ENCODE data around the gene VPS8.
"Not testable (repeated sequence)": the region's sequence is repeated elsewhere in the genome, so short reads cannot be mapped to it uniquely, and the experiment has no call there.

Gene VPS8

DNA sequence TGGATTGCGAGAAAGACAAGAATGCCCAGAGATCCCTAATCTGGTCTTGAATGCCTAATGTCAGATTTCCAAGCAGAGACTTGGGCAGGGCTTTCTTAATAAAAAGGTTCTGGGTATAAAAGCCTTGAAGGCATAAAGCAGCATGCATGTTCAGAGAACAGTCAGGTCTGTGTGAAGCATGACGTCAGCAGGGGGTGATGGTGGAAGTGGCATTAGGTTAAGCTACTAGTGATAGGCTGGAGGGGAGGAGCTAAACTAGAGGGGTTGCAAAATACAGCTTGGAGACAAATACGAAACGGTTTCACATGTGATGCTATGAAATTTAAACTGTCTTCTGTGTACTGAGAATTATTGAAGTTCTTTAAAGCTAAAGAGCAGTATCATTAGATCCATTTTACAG lies 125.6 kb downstream of the VPS8 start:
- H3K9me3 ChIP-seq (ENCODE audit: control insufficient read depth in 1 of 2, low read length in 2 of 2): no peaks in the 10 kb centered on the region
- H3K36me3 ChIP-seq (ENCODE audit: control insufficient read depth in 1 of 2, insufficient read depth in 2 of 2, low read length in 2 of 2): peaks cover 11 to 41% of the 10 kb centered on the region in 2 donors
- H3K4me1 ChIP-seq (ENCODE audit: control insufficient read depth in 1 of 2, insufficient read depth in 2 of 2, low read length in 2 of 2): no peaks in the 10 kb centered on the region
- H3K27ac ChIP-seq (ENCODE audit: low read length): no peak overlapping the region
- no peak overlapping the region for H3K4me3 ChIP-seq (ENCODE audit: low read depth in 1 of 2, low read length in 2 of 2)
- H3K27me3 ChIP-seq (ENCODE audit: low read depth, low read length): no peaks in the 10 kb centered on the region

DNA sequence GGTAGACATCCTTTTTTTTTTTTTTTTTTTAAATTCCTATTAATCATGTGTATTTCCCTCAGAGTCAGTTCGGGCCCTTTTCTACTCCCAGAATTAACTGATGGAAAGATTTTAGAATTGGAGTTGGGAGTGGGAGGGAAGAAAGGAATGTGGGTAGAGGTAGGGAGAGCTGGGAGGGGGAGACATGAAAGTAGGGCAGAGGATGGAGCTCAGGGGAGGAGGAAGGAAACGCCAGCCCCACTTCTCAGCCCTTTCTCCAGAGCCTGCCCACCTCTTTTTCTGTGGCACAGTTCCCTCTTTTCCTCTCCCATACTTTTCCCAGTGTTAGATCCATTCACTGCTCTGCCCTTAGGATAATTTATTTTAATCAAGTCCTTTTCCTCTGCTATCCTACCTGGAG lies 129.4 kb downstream of the VPS8 start:
- Histone ChIP-seq H3K9me3 (ENCODE audit: control insufficient read depth in 1 of 2, low read length in 2 of 2) (no peaks in the 10 kb centered on the region), H3K27me3 (ENCODE audit: low read depth, low read length) (no peaks in the 10 kb centered on the region), H3K27ac (ENCODE audit: low read length) (no peak overlapping the region), H3K4me1 (ENCODE audit: control insufficient read depth in 1 of 2, insufficient read depth in 2 of 2, low read length in 2 of 2) (no peaks in the 10 kb centered on the region), H3K4me3 (ENCODE audit: low read depth in 1 of 2, low read length in 2 of 2) (no peak overlapping the region), H3K36me3 (ENCODE audit: control insufficient read depth in 1 of 2, insufficient read depth in 2 of 2, low read length in 2 of 2) (peaks cover 25 to 46% of the 10 kb centered on the region in 2 donors)

DNA sequence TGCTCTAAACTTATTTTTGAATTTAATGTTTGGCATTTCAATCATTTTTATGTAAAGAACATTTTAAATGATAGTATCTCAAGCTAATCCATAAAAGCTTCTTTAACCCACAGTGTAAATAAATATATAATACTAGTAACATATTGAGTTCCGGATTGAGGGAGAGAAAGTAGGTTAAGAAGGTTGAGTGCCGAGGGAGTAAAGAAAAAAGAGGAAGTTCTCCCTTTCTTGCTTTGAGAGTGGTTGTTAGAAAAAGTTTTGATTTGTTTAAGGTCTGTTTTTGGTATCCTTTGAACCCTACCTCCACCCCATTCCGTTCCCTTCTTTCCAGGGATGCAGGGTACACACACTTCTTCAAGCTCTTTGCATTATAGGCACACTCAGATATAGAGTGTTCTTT lies 130.8 kb downstream of the VPS8 start:
- no peaks in the 10 kb centered on the region for H3K27me3 ChIP-seq (ENCODE audit: low read depth, low read length)
- no peaks in the 10 kb centered on the region for H3K9me3 ChIP-seq (ENCODE audit: control insufficient read depth in 1 of 2, low read length in 2 of 2)
- H3K27ac ChIP-seq (ENCODE audit: low read length): no peak overlapping the region
- no peak overlapping the region for H3K4me3 ChIP-seq (ENCODE audit: low read depth in 1 of 2, low read length in 2 of 2)
- H3K4me1 ChIP-seq (ENCODE audit: control insufficient read depth in 1 of 2, insufficient read depth in 2 of 2, low read length in 2 of 2): no peaks in the 10 kb centered on the region
- peaks cover 16 to 38% of the 10 kb centered on the region in 2 donors for H3K36me3 ChIP-seq (ENCODE audit: control insufficient read depth in 1 of 2, insufficient read depth in 2 of 2, low read length in 2 of 2)

DNA sequence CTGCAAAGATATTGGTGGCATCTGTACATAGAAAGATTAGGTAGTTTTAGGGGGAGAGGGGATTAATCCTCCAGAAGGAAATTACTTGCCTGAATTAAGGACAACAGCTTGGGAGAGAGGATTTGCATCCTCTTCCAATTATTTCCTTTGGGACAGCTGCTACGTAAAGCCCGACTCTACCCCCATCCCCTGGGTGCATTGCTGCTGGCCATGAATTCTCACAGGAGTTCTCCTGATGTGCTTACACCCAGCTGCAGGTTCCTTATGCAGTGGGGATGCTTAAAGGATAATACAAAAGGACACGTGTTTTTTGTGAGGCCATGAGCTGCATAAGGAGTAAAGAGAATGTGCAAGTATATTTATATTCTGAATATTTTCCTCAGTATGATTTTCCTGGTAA lies 132.3 kb downstream of the VPS8 start:
- H3K4me1 ChIP-seq (ENCODE audit: control insufficient read depth in 1 of 2, insufficient read depth in 2 of 2, low read length in 2 of 2): no peaks in the 10 kb centered on the region
- H3K27ac ChIP-seq (ENCODE audit: low read length): no peak overlapping the region
- H3K4me3 ChIP-seq (ENCODE audit: low read depth in 1 of 2, low read length in 2 of 2): no peak overlapping the region
- peaks cover 13 to 26% of the 10 kb centered on the region in 2 donors for H3K36me3 ChIP-seq (ENCODE audit: control insufficient read depth in 1 of 2, insufficient read depth in 2 of 2, low read length in 2 of 2)
- no peaks in the 10 kb centered on the region for H3K9me3 ChIP-seq (ENCODE audit: control insufficient read depth in 1 of 2, low read length in 2 of 2)
- H3K27me3 ChIP-seq (ENCODE audit: low read depth, low read length): no peaks in the 10 kb centered on the region

DNA sequence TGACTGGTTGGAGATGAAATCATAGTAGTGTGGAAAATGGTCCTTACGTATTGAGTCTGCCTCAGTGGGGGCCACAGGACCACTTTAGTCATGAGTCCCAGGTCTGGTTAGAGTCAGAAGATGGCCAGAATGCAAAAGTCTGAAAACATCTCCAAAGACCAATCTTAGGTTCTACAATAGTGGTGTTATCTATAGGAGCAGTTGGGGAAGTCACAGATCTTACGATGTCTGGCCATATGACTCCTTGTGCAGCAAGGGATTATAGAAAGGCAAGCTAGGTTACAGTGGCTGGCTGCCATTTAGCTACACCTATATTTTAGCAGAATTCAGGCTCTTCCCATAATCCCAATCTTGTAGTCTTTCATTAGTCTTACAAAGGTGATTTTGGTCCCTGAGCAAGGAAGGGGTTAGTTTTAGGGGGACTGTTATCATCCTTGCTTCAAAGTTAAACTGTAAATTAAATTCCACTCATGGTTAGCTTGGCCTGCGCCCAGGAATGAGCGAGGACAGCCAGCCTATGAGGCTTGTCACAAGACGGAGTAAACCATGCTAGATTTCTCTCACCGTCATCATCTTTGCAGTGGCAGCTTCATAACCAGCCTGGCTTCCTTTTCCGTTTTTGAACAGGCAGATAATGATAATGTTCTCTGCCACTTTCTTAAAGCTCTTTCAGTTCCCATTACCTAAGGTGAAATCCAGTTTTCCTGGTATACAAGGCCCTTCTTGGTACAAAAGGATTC lies 134.1 kb downstream of the VPS8 start:
- Histone ChIP-seq H3K36me3 (ENCODE audit: control insufficient read depth in 1 of 2, insufficient read depth in 2 of 2, low read length in 2 of 2) (peaks cover 13 to 14% of the 10 kb centered on the region in 2 donors), H3K9me3 (ENCODE audit: control insufficient read depth in 1 of 2, low read length in 2 of 2) (no peaks in the 10 kb centered on the region), H3K4me3 (ENCODE audit: low read depth in 1 of 2, low read length in 2 of 2) (no peak overlapping the region), H3K4me1 (ENCODE audit: control insufficient read depth in 1 of 2, insufficient read depth in 2 of 2, low read length in 2 of 2) (no peaks in the 10 kb centered on the region), H3K27me3 (ENCODE audit: low read depth, low read length) (no peaks in the 10 kb centered on the region), H3K27ac (ENCODE audit: low read length) (no peak overlapping the region)

DNA sequence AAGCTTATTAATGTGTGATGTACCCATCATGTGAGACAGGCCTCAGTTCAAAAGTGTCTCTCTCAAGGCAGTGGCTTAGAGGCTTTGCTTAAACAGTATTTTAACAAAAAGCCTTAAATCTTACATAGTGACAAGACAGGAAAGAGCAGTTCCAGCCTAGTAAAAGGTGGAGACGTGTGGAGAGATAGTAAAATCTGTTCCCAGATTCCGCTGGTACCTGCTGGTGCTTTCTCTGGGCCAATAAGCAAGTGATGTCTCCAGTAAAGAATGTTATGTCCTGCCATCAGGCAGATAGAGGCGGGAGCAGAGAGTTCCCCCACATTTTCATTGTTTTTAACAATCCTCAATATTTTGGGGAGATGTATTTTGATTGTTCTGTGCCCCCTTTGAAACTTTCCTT lies 135.0 kb downstream of the VPS8 start:
- Histone ChIP-seq H3K36me3 (ENCODE audit: control insufficient read depth in 1 of 2, insufficient read depth in 2 of 2, low read length in 2 of 2) (peaks cover 11 to 14% of the 10 kb centered on the region in 2 donors), H3K27me3 (ENCODE audit: low read depth, low read length) (no peaks in the 10 kb centered on the region), H3K27ac (ENCODE audit: low read length) (no peak overlapping the region), H3K9me3 (ENCODE audit: control insufficient read depth in 1 of 2, low read length in 2 of 2) (no peaks in the 10 kb centered on the region), H3K4me1 (ENCODE audit: control insufficient read depth in 1 of 2, insufficient read depth in 2 of 2, low read length in 2 of 2) (no peaks in the 10 kb centered on the region), H3K4me3 (ENCODE audit: low read depth in 1 of 2, low read length in 2 of 2) (no peak overlapping the region)

DNA sequence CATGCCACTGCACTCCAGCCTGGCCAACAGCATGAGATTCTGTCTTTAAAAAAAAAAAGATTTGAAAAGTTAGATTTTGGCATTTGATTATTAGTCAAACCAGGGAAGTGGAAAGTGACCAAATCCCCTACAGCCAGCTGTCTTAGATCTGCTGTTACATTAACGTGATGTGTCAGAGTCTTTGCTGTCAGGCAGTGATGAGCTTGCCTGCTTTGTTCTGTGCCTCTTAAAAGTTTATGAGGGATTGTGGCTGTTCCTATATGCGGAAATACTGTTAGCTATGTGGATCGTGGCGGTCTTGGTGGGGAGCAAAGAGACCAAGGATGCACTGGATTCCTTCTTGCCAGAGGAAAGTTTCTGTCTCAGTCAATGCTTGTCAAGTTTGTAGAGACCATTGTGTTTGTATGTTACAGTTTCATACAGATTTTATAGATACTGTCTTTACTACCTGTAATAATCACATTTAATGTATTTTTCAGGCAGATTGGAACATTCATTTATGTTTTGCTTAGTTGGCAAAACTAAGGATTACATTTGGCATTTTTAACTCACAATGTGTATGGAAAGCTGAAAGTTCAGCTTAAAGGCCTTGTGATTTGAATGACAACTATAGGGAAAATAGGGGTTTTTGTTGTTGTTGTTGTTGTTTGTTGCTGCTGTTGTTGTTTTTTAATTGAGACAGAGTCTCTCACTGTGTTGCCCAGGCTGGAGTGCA lies 137.4 kb downstream of the VPS8 start:
- no peaks in the 10 kb centered on the region for H3K27me3 ChIP-seq (ENCODE audit: low read depth, low read length)
- H3K4me3 ChIP-seq (ENCODE audit: low read depth in 1 of 2, low read length in 2 of 2): no peak overlapping the region
- H3K9me3 ChIP-seq (ENCODE audit: control insufficient read depth in 1 of 2, low read length in 2 of 2): no peaks in the 10 kb centered on the region
- no peak overlapping the region for H3K27ac ChIP-seq (ENCODE audit: low read length)
- peaks cover 1 to 13% of the 10 kb centered on the region in 2 donors for H3K36me3 ChIP-seq (ENCODE audit: control insufficient read depth in 1 of 2, insufficient read depth in 2 of 2, low read length in 2 of 2)
- H3K4me1 ChIP-seq (ENCODE audit: control insufficient read depth in 1 of 2, insufficient read depth in 2 of 2, low read length in 2 of 2): no peaks in the 10 kb centered on the region

DNA sequence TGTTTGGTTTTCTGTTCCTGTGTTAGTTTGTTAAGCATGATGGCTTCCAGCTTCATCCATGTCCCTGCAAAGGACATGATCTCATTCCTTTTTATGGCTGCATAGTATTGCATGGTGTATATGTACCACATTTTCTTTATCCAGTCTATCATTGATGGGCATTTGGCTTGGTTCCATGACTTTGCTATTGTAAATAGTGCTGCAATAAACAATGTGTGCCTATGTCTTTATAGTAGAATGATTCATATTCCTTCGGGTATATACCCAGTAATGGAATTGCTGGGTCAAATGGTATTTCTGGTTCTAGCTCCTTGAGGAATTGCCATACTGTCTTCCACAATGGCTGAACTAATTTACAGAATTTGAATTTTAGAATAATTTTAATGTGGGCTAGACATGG lies 138.8 kb downstream of the VPS8 start:
- not testable (repeated sequence) for H3K4me3 ChIP-seq (ENCODE audit: low read depth in 1 of 2, low read length in 2 of 2); H3K36me3 ChIP-seq (ENCODE audit: control insufficient read depth in 1 of 2, insufficient read depth in 2 of 2, low read length in 2 of 2); H3K27ac ChIP-seq (ENCODE audit: low read length); H3K4me1 ChIP-seq (ENCODE audit: control insufficient read depth in 1 of 2, insufficient read depth in 2 of 2, low read length in 2 of 2); H3K9me3 ChIP-seq (ENCODE audit: control insufficient read depth in 1 of 2, low read length in 2 of 2); H3K27me3 ChIP-seq (ENCODE audit: low read depth, low read length)

DNA sequence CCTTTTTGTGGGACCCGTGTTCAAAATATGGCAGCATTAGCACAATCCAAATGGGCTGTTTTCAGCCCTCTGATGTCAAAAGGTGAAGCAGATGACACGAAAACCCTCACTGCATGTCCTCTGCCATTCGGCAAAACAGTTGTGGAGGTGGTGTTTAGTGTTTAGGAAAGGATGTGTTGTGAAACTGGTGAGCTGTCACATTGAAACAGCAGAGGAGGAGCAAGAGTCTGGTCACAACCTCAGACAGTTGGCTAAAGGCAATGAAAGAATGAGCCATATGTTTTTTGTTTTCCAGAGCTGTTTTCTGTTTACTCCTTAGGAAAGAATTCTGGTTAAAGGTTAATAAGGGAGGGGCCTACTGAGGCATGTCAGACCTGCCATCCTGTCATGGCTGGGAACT lies 140.7 kb downstream of the VPS8 start:
- Histone ChIP-seq H3K4me3 (ENCODE audit: low read depth in 1 of 2, low read length in 2 of 2) (no peak overlapping the region), H3K27ac (ENCODE audit: low read length) (no peak overlapping the region), H3K27me3 (ENCODE audit: low read depth, low read length) (no peaks in the 10 kb centered on the region), H3K9me3 (ENCODE audit: control insufficient read depth in 1 of 2, low read length in 2 of 2) (no peaks in the 10 kb centered on the region), H3K4me1 (ENCODE audit: control insufficient read depth in 1 of 2, insufficient read depth in 2 of 2, low read length in 2 of 2) (no peaks in the 10 kb centered on the region), H3K36me3 (ENCODE audit: control insufficient read depth in 1 of 2, insufficient read depth in 2 of 2, low read length in 2 of 2) (peaks cover 2 to 4% of the 10 kb centered on the region in 2 donors)

DNA sequence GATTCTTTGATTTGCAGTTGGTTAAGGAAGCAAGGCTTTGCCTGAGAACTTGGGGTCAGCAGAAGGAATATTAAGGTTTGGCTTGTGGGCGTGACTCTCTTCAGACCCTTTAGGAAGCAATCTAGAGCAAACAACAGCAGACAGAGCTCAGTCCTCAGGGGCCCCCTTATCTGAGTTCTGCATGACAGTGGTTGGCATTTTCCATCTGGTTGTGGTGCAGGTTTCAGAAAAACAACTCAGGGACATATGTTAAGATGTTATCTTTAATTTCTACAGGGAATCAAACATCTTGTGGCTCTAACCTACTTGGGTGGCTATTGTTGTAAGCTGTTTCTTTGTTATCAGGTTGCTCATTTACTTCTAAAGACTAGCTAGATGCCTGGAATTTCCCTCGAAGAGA lies 141.4 kb downstream of the VPS8 start:
- H3K27ac ChIP-seq (ENCODE audit: low read length): no peak overlapping the region
- peaks cover 9 to 11% of the 10 kb centered on the region in 2 donors for H3K36me3 ChIP-seq (ENCODE audit: control insufficient read depth in 1 of 2, insufficient read depth in 2 of 2, low read length in 2 of 2)
- no peaks in the 10 kb centered on the region for H3K9me3 ChIP-seq (ENCODE audit: control insufficient read depth in 1 of 2, low read length in 2 of 2)
- no peaks in the 10 kb centered on the region for H3K4me1 ChIP-seq (ENCODE audit: control insufficient read depth in 1 of 2, insufficient read depth in 2 of 2, low read length in 2 of 2)
- H3K4me3 ChIP-seq (ENCODE audit: low read depth in 1 of 2, low read length in 2 of 2): no peak overlapping the region
- no peaks in the 10 kb centered on the region for H3K27me3 ChIP-seq (ENCODE audit: low read depth, low read length)

DNA sequence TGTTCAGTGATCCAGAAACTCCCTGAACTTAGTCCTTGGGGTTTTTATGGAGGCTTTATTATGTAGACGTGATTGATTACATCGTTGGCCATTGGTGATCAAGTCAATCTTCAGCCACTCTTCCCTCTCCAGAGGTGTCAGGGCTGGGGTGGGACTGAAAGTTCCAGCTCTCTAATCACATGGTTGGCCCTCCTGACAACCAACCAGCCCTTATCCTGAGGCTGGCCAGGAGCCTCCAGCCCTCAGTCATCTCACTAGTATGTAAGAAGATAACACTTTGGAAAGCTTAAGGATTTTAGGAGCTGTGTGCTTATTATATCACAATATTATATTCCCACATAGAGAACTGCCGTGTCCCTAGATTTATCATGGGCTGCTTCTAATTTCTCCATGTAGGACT lies 142.3 kb downstream of the VPS8 start:
- Histone ChIP-seq H3K27me3 (ENCODE audit: low read depth, low read length) (no peaks in the 10 kb centered on the region), H3K27ac (ENCODE audit: low read length) (no peak overlapping the region), H3K36me3 (ENCODE audit: control insufficient read depth in 1 of 2, insufficient read depth in 2 of 2, low read length in 2 of 2) (peaks cover 10 to 14% of the 10 kb centered on the region in 2 donors), H3K4me1 (ENCODE audit: control insufficient read depth in 1 of 2, insufficient read depth in 2 of 2, low read length in 2 of 2) (no peaks in the 10 kb centered on the region), H3K4me3 (ENCODE audit: low read depth in 1 of 2, low read length in 2 of 2) (no peak overlapping the region), H3K9me3 (ENCODE audit: control insufficient read depth in 1 of 2, low read length in 2 of 2) (no peaks in the 10 kb centered on the region)

Measured in muscle layer of duodenum (tissue), 2 donors.